Heart left ventricle (tissue), 16 donors: ENCODE results near the gene MEIS3. TPM values are rescaled to one million over a fixed set of nuclear protein-coding genes. Genes with fewer than 3 reads are reported as not detected.

ENCODE experiments used
- ATAC-seq, 4 donors: fragments of 200-7000 bp; cut with Tn5 transposase; one replicate each; pipeline ENCODE4 v1.9.1; 2020 to 2022; ENCODE audit warnings: moderate library complexity in 4 of 4, mild to moderate bottlenecking in 3 of 4, moderate number of reproducible peaks in 1 of 4
- DNase-seq, 5 donors: peaks; one replicate each; pipeline ENCODE4 v3.0.0-alpha.2; 2020
- H3K27ac ChIP-seq, 12 donors: fragments of 200-600 bp; sonication (generic) in 4 of 12; one replicate each; pipeline versions ENCODE4 v1.5.0 to v1.8.0; 2016 to 2022; ENCODE audit warnings: mild to moderate bottlenecking in 2 of 12
- H3K27me3 ChIP-seq, 9 donors: fragments of 200-600 bp; sonication (generic) in 2 of 9; one replicate each; pipeline versions ENCODE4 v1.5.1 to v1.8.0; 2016 to 2022; ENCODE audit warnings: mild to moderate bottlenecking in 3 of 9
- H3K36me3 ChIP-seq, 9 donors: fragments of 200-600 bp; sonication (generic) in 2 of 9; one replicate each; pipeline versions ENCODE4 v1.5.0 to v1.8.0; 2018 to 2022; ENCODE audit warnings: mild to moderate bottlenecking in 2 of 9
- H3K4me1 ChIP-seq, 12 donors: fragments of 200-600 bp; sonication (generic) in 4 of 12; one replicate each; pipeline versions ENCODE4 v1.5.0 to v1.8.0; 2016 to 2022; ENCODE audit warnings: mild to moderate bottlenecking in 3 of 12
- H3K4me3 ChIP-seq, 12 donors: fragments of 200-600 bp; sonication (generic) in 4 of 12; one replicate each; pipeline versions ENCODE4 v1.5.0 to v1.8.0; 2017 to 2022; ENCODE audit warnings: mild to moderate bottlenecking in 9 of 12, moderate library complexity in 4 of 12
- H3K9me3 ChIP-seq, 12 donors: fragments of 200-600 bp; sonication (generic) in 4 of 12; one replicate each; pipeline versions ENCODE4 v1.5.0 to v1.8.0; 2016 to 2022; ENCODE audit warnings: mild to moderate bottlenecking in 1 of 12
- POLR2A ChIP-seq, 2 donors: fragments of 450-650 bp; IDR thresholded peaks; one replicate each; pipeline ENCODE4 v1.6.1; 2017; ENCODE audit warnings: antibody characterized with exemption in 2 of 2, mild to moderate bottlenecking in 2 of 2, moderate library complexity in 2 of 2
- WGBS, 4 donors: extraction: QIAGEN DNeasy Blood & Tissue Kit in 2 of 4; methylation state at CpG; one replicate each; pipeline versions ENCODE4 v1.1.5 to v1.1.7; 2013 to 2018; 5-methylcytosine and 5-hydroxymethylcytosine counted together
- intact Hi-C, 10 donors: fragments of 100-400 bp; cut with DNase I; formaldehyde crosslinking; loops; one replicate each; pipeline versions ENCODE4 v1.11.1 to v1.14.2; 2022
- long read RNA-seq, 3 donors: library from polyadenylated mRNA; unstranded; transcript quantifications; one replicate each; pipeline ENCODE4 v2.0.0, GENCODE V29; 2020 to 2021
- polyA plus RNA-seq, 2 donors: library from polyadenylated mRNA; stranded (reverse); fragments of 200-250 nt; gene quantifications; one replicate each; pipeline ENCODE4 v1.2.3, GENCODE V29; 2013
- total RNA-seq, 9 donors: library from RNA; depleted of rRNA in 2 of 9; stranded (reverse); fragments of >200 nt in 2 of 9; fragmentation: NEBNext Ultra II Directional in 3 of 9; extraction: Animal tissue kit (Norgen Biotek cat#: 25700) in 3 of 9; gene quantifications; one replicate each; pipeline versions ENCODE4 v1.1.0 to v1.2.4, GENCODE V29; 2016 to 2023
- TF ChIP-seq, protein P1 (sequence below), 12 donors: fragments of 200-600 bp; sonication (generic) in 4 of 12; IDR thresholded peaks; one replicate each; pipeline versions ENCODE4 v1.5.0 to v1.8.0; 2018 to 2022; ENCODE audit warnings: antibody characterized with exemption in 12 of 12, mild to moderate bottlenecking in 5 of 12
- donor health status: ischemic (EF 13 %, LVEDD 7.1; RV severe dilation, severe dysfunction).
- donor health status: healthy with polysubstance abuse.
- donor health status: DM: no; HTN: yes; CAD: no.
- donor health status: DM: no; HTN: no; CAD: no.
- donor health status: ischemic (EF 25% LVEDD 6.9; RV normal size, moderate dysfunction).
- donor health status: ischemic (EF 25% LVEDD 5.7; RV mildly dilated, moderate dysfunction).
- donor health status: healthy.
- donor health status: DM: yes; HTN: yes; CAD: no.
- donor health status: ischemic (EF 35%, LVEDD 5.7; RV mildly dilated, moderate dysfunction).
- donor health status: nonischemic (EF 11% LVEDD 7.7; RV severe dilation, severe dysfunction).
- donor health status: DM: yes; HTN: yes; CAD: no.
- donor health status: PGD.
- donor health status: ischemic (EF 29% LVEDD 5.4; RV normal size, mild dysfunction).
- donor health status: nonischemic (EF 23%, LVEDD 6.1; RV moderate dilation, normal function).

MEIS3 gene
- total RNA-seq (1 to 10 TPM; 1.8 to 6.0 (median 2.5) TPM), polyA plus RNA-seq (1 to 10 TPM; 2.4 to 3.7 TPM)
- long read RNA-seq, donor 1, partial matches to known transcripts: 0 of 2 reads
- long read RNA-seq, donor 1, other reads (novel, unspliced or antisense): 1 of 2 reads
- long read RNA-seq, donor 2: 0 reads
- long read RNA-seq, donor 3, partial matches to known transcripts: 0 of 2 reads
- long read RNA-seq, donor 3, other reads (novel, unspliced or antisense): 0 of 2 reads

DNA sequence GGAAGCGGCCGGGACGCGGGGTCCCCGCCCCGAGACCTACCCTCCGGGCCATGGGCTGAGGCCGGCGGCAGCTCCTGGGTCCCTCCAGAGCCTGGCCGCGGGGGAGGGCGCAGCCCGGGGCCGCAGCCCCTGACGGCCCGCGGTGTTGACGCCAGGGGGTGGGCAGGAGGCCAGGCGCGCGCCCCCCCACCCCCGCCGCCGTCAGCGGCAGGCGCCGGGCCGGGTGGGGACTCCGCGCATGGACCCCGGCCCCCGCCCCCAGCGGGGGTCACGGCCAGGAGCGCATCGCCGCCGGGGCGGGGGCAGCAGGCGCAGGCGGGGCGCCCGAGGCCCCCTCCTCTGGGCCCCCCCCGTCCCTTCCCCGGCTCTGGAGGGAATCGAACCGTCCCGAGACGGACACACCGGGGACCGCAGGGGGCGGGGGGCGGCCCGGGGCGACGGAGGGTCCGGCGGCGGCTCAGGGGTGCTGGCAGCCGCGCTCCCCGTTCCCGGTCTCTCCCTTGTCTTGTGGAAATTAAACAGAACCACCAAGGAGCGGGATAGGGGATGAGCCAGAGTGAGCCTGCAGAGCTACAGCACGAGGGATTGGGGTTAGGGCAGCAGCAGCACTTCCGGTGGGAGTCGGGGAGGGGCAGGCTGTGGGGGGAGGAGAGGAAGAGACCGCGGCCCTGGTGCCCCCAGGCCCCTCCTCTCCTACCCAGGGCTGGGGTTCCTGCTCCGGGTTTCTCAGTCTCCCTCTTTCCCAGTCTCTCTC lies at the start of gene MEIS3:
TSS of gene MEIS3 (minus strand) at position 498 of the 754 bp plus-strand sequence. CDS start at position 52, 446 bp downstream.
- DNase-seq: no peak
- intact Hi-C loops: no loop called here
- 0 to 7% (median 2%) methylated on average over 18 to 70 of the region's 70 CpGs for WGBS, 4 donors
- Histone ChIP-seq H3K27me3 (peaks cover 15 to 79% (median 69%) of the 10 kb centered on the region in 9 donors), H3K4me3 (peak within 1 kb of the TSS in 11 of 12 donors; percentile 6 to 65 (median 51)), H3K9me3 (no peaks in the 10 kb centered on the region), H3K36me3 (no peaks in the 10 kb centered on the region), H3K4me1 (peaks cover 0 to 22% (median 0%) of the 10 kb centered on the region in 12 donors), H3K27ac (no peak within 1 kb of the TSS)
- ATAC-seq: peak in 1 of 4 donors; percentile 8
- TF ChIP-seq, protein P1, sequence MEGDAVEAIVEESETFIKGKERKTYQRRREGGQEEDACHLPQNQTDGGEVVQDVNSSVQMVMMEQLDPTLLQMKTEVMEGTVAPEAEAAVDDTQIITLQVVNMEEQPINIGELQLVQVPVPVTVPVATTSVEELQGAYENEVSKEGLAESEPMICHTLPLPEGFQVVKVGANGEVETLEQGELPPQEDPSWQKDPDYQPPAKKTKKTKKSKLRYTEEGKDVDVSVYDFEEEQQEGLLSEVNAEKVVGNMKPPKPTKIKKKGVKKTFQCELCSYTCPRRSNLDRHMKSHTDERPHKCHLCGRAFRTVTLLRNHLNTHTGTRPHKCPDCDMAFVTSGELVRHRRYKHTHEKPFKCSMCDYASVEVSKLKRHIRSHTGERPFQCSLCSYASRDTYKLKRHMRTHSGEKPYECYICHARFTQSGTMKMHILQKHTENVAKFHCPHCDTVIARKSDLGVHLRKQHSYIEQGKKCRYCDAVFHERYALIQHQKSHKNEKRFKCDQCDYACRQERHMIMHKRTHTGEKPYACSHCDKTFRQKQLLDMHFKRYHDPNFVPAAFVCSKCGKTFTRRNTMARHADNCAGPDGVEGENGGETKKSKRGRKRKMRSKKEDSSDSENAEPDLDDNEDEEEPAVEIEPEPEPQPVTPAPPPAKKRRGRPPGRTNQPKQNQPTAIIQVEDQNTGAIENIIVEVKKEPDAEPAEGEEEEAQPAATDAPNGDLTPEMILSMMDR (IDR thresholded peaks at IDR 0.05): no peak
- no peak for TF ChIP-seq POLR2A (IDR thresholded peaks at IDR 0.05)

GRCh38 chr19:47467914-47468313 lies 48.6 kb upstream of the MEIS3 start:
- Histone ChIP-seq H3K9me3 (no peaks in the 10 kb centered on the region), H3K27ac (peak overlapping the region in 1 of 12 donors; percentile 29), H3K4me3 (no peak overlapping the region), H3K4me1 (peaks cover 0 to 14% (median 0%) of the 10 kb centered on the region in 12 donors), H3K36me3 (no peaks in the 10 kb centered on the region), H3K27me3 (peaks cover 0 to 44% (median 21%) of the 10 kb centered on the region in 9 donors)
- peak in 1 of 5 donors; percentile 7 for DNase-seq
- 38 to 55% (median 40%) methylated on average over 9 of the region's 9 CpGs for WGBS, 4 donors
- TF ChIP-seq, protein P1 (IDR thresholded peaks at IDR 0.05): no peak
- no peak for ATAC-seq
- intact Hi-C loops: no loop called here

DNA sequence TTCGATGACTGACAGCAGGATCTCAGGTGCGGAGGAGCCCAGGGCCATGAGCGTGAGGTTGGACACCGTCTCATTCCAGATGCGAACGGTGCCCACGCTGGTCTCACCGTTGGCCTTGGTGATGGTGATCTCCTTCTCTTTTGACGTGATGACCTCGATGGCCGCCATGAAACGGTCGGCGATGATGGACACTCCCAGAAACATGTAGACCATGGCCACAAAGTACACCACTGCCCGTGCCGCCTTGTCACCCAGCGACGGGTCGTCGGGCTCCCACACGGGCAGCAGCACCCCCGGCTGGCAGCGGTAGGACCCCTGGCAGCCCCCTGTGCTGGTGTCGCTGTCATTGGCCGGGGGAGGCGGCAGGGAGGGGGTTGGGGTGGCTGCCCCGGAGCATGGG lies 46.6 kb upstream of the MEIS3 start:
- no peaks in the 10 kb centered on the region for H3K4me1 ChIP-seq
- WGBS, 4 donors: 77 to 86% (median 82%) methylated on average over 27 of the region's 27 CpGs
- DNase-seq: peak in 1 of 5 donors; percentile 46

More for the DNA sequence above, 46.6 kb upstream of the MEIS3 start:
- Histone ChIP-seq H3K36me3 (no peaks in the 10 kb centered on the region), H3K27me3 (peaks cover 0 to 34% (median 7%) of the 10 kb centered on the region in 9 donors), H3K27ac (no peak overlapping the region), H3K9me3 (no peaks in the 10 kb centered on the region), H3K4me3 (no peak overlapping the region)
- TF ChIP-seq, protein P1 (IDR thresholded peaks at IDR 0.05): no peak
- TF ChIP-seq POLR2A (IDR thresholded peaks at IDR 0.05): no peak
- intact Hi-C loops: no loop called here
- ATAC-seq: no peak
